Progenitor cell of endocrine pancreas (in vitro differentiated cells): Measurements from ENCODE around the gene ADAM8. TPM values are rescaled to one million over a fixed set of nuclear protein-coding genes. Genes with fewer than 3 reads are reported as not detected.
A peak's percentile ranks its signal among the peaks of the same experiment; 100 is the strongest.

ENCODE experiments used
- DNase-seq: peaks from one replicate; pipeline ENCODE4 v3.0.0; 2021; ENCODE audit warnings: low spot score; ENCODE audit not compliant: unreplicated experiment
- H3K27ac Mint-ChIP-seq: 2 replicates; pipeline ENCODE4 v1.8.0; 2021; ENCODE audit warnings: mild to moderate bottlenecking, moderate library complexity, mixed read lengths
- H3K27me3 Mint-ChIP-seq: 2 replicates; pipeline ENCODE4 v1.8.0; 2021; ENCODE audit warnings: mixed read lengths
- H3K36me3 Mint-ChIP-seq: 2 replicates; pipeline ENCODE4 v1.8.0; 2022; ENCODE audit warnings: mixed read lengths; ENCODE audit not compliant: insufficient read depth
- H3K4me1 Mint-ChIP-seq: 2 replicates; pipeline ENCODE4 v1.8.0; 2021; ENCODE audit warnings: low read depth, mixed read lengths
- H3K4me3 Mint-ChIP-seq: 2 replicates; pipeline ENCODE4 v1.8.0; 2021; ENCODE audit warnings: low read depth, mild to moderate bottlenecking, moderate library complexity, mixed read lengths
- H3K9me3 Mint-ChIP-seq: 2 replicates; pipeline ENCODE4 v1.8.0; 2021; ENCODE audit warnings: low read depth, mixed read lengths
- total RNA-seq: library from RNA; stranded (reverse); gene quantifications from 2 replicates; pipeline ENCODE4 v1.2.1, GENCODE V29; 2021
- TF ChIP-seq, protein P1 (sequence below): fragments of 200-600 bp; sonication (generic); IDR thresholded peaks from one replicate; pipeline ENCODE4 v1.5.0; 2021; ENCODE audit warnings: antibody characterized with exemption, mild to moderate bottlenecking; ENCODE audit not compliant: unreplicated experiment

Gene ADAM8
- total RNA-seq, 1 donor from 2014 or later, result 16.3 TPM

DNA sequence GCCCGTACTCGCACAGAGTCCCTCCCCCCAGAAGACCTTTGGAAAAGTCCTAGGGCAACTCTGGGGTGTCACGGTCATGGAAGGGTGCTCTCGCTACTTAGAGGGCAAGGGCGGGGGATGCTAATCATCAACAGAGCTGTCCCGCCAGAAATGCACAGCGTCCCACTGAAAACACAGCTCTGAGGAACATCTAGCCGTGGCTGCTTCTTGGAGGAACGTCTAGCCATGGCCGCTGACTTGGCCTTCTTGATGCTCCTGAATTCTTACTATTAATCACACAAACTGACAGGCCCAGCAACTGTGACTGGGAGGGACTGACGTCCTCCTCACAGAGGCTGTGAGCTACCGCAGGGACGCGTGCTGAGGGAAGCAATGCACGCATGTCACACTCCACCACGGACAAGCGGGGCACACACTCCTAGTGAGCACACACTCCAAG is 30.3 kb upstream of the ADAM8 start:
- TF ChIP-seq, protein P1, sequence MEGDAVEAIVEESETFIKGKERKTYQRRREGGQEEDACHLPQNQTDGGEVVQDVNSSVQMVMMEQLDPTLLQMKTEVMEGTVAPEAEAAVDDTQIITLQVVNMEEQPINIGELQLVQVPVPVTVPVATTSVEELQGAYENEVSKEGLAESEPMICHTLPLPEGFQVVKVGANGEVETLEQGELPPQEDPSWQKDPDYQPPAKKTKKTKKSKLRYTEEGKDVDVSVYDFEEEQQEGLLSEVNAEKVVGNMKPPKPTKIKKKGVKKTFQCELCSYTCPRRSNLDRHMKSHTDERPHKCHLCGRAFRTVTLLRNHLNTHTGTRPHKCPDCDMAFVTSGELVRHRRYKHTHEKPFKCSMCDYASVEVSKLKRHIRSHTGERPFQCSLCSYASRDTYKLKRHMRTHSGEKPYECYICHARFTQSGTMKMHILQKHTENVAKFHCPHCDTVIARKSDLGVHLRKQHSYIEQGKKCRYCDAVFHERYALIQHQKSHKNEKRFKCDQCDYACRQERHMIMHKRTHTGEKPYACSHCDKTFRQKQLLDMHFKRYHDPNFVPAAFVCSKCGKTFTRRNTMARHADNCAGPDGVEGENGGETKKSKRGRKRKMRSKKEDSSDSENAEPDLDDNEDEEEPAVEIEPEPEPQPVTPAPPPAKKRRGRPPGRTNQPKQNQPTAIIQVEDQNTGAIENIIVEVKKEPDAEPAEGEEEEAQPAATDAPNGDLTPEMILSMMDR, result no peak
- peaks cover 8% of the 10 kb centered on the region for H3K4me1 Mint-ChIP-seq
- H3K4me3 Mint-ChIP-seq, result peak overlapping the region; percentile 55
- DNase-seq, result no peak
- H3K9me3 Mint-ChIP-seq, result no peaks in the 10 kb centered on the region
- peaks cover 3% of the 10 kb centered on the region for H3K36me3 Mint-ChIP-seq
- H3K27me3 Mint-ChIP-seq, result no peaks in the 10 kb centered on the region
- H3K27ac Mint-ChIP-seq, result no peak overlapping the region

DNA sequence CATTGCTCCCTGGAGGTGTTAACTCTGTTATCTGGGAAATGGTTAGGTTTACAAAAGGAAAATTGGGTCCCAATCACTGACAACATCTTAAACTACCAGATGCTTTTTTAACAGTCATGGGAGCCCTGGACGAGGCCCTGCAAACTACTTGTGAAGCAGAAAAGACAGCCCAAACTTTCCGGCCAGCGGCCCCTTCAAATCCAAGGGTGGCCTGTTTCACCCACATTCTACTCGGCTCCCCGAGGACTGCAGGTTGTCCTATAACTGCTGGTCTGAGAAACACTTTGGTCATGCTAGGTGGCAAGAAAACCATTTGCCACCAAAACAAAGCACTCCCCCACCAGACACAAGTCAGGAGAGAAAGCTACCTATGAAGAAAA is 29.4 kb upstream of the ADAM8 start:
- DNase-seq, result no peak
- H3K27me3 Mint-ChIP-seq, result no peaks in the 10 kb centered on the region
- no peak overlapping the region for H3K4me3 Mint-ChIP-seq
- H3K27ac Mint-ChIP-seq, result no peak overlapping the region
- H3K4me1 Mint-ChIP-seq, result peaks cover 8% of the 10 kb centered on the region
- H3K36me3 Mint-ChIP-seq, result peaks cover 1% of the 10 kb centered on the region
- no peaks in the 10 kb centered on the region for H3K9me3 Mint-ChIP-seq
- TF ChIP-seq, protein P1, result no peak

DNA sequence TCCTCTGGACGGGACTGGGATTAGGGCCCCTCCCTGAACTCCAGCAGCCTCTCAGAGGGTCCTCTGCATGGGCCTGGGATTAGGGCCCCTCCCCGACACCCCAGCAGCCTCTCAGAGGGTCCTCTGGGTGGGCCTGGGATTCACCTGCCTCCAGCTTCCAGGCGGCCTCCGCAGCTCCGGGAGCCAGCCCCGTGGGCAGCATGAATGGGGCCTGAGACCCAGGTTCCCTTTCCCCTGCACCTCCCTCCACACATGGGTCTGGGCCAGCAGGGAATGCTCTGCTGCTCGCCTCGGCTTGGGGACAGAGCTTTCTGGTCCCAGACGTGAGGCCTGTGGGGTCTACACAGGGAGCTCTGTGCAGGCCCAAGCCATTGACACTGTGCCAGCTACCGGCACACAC is 26.5 kb upstream of the ADAM8 start:
- no peak for DNase-seq
- H3K9me3 Mint-ChIP-seq, result no peaks in the 10 kb centered on the region
- peaks cover 14% of the 10 kb centered on the region for H3K36me3 Mint-ChIP-seq
- TF ChIP-seq, protein P1, result no peak
- peaks cover 8% of the 10 kb centered on the region for H3K4me1 Mint-ChIP-seq
- H3K27ac Mint-ChIP-seq, result no peak overlapping the region
- no peaks in the 10 kb centered on the region for H3K27me3 Mint-ChIP-seq
- H3K4me3 Mint-ChIP-seq, result no peak overlapping the region

DNA sequence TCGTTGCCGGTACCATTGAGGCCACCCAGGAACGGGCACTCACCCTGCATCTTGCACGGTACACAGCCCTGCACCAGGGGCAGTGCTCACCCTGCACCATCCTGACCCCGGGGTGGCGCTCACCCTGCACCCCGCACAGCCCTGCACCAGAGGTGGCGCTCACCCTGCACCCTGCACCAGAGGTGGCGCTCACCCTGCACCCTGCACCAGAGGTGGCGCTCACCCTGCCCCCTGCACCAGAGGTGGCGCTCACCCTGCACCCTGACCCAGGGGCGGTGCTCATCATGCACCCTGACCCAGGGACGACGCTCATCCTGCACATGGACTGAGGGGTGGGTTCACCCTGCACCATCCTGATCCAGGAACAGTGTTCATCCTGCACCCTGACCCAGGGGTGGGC is 25.6 kb upstream of the ADAM8 start:
- TF ChIP-seq, protein P1, result no peak
- no peak overlapping the region for H3K27ac Mint-ChIP-seq
- DNase-seq, result no peak
- H3K4me3 Mint-ChIP-seq, result no peak overlapping the region
- no peaks in the 10 kb centered on the region for H3K9me3 Mint-ChIP-seq
- H3K36me3 Mint-ChIP-seq, result peaks cover 19% of the 10 kb centered on the region
- peaks cover 3% of the 10 kb centered on the region for H3K4me1 Mint-ChIP-seq
- H3K27me3 Mint-ChIP-seq, result no peaks in the 10 kb centered on the region

DNA sequence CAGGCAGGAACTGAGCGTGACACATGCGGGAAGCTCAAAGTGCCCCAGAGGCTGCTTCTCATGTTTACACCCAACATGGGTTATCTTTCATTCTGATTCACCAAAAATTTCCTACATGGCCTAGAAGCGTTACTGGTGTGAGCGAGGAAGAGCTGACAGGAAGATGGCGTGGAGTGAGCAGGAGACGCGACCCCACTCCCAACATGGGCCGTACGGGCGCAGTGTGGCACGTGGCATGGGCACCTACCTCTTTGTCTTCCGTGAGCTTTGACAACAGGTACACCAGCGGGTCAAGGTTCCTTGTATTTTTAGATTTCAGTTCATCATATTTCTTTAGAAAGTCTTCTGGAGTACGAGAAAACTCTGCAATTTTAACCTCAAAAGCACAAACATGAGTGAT is 23.1 kb upstream of the ADAM8 start:
- Mint-ChIP-seq H3K27me3 (no peaks in the 10 kb centered on the region), H3K4me3 (no peak overlapping the region), H3K9me3 (no peaks in the 10 kb centered on the region), H3K27ac (no peak overlapping the region), H3K4me1 (no peaks in the 10 kb centered on the region), H3K36me3 (peaks cover 22% of the 10 kb centered on the region)
- TF ChIP-seq, protein P1, result no peak
- DNase-seq, result no peak
